G401.6 (cell line): ENCODE measurements around the gene GALR1.
"Not testable (repeated sequence)": the region's sequence is repeated elsewhere in the genome, so short reads cannot be mapped to it uniquely, and the experiment has no call there.

ENCODE experiments used
- FAIRE-seq: peaks from 2 replicates; lab custom pipeline; 2012; peaks lifted over from hg19 to GRCh38; lab: Jason Lieb, UNC

The GALR1 gene

DNA sequence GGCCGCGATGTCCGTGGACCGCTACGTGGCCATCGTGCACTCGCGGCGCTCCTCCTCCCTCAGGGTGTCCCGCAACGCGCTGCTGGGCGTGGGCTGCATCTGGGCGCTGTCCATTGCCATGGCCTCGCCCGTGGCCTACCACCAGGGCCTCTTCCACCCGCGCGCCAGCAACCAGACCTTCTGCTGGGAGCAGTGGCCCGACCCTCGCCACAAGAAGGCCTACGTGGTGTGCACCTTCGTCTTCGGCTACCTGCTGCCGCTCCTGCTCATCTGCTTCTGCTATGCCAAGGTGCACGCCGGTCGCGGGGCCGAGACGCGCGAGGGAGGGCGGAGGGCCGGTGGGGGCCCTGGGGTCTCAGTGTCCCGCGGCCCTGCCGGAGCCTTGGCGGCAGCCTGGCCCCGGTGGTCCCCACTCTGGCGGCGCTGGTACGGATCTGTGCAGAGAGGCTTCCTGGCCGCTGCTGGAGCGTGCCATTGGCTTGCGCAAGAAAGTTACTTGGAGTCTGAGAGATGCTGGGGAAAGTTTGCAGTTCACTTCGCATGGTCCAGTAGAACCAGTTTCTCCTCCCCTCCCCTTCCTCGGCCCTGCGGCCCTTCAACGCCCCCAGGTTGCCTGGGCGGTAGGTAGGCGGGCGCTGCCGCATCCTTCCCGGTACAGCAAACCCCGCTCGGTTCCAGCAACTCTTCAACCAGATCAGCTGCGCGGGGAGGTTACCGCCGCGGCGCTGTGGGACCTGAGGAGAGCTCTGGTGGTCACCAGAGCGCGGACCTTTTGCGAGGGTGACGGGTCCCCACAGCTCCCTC lies 1.5 kb downstream of the GALR1 start:
- FAIRE-seq = no peak

DNA sequence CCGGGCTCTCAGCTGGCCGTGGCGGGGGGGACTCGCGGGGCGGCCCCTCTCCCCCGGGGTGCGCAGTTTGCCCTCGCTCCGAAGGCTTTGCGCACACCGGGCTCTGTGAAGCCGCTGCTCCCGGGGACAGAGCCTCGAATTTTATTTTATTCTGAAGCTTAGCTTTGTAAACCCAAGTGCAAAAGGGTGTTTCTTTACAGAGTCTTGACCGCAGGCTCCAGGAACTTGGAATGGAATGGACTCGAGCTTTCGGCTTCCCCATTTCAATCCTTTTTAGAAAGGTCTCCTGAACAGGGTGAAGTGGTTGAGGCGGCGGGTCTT lies 2.0 kb downstream of the GALR1 start:
- no peak for FAIRE-seq

DNA sequence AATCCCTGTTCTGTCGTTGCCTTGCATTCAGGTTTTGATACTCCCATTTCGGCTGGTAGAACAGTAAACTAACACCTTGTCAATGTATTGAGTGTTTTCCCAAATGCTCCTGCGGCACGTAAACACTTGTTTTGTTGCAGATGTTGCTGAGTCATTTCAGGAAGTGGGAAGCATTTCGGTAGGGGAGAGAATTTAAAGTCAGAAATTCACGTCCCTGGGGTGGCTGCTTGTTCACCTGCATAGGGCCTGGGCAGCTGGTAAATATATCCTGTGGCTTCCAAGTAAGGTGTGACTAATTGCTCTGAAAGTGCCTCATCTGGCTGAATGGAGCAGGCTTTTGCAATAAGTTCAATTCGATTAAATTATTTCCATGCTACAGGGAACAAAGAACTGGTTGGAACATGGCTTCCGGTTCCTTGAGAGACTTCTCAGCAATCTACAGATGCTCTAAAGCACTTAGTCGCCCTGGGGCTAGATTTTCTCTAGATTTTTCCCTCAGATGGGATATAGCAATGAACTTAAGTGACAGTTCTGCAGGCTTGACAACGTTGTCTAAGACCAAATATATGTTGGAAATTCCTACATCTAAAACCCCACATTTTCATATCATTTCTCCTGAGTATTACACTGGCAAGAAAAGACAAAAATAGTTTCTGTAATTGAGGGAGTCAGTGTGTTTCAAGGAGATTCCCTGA lies 5.2 kb downstream of the GALR1 start:
- FAIRE-seq = no peak

DNA sequence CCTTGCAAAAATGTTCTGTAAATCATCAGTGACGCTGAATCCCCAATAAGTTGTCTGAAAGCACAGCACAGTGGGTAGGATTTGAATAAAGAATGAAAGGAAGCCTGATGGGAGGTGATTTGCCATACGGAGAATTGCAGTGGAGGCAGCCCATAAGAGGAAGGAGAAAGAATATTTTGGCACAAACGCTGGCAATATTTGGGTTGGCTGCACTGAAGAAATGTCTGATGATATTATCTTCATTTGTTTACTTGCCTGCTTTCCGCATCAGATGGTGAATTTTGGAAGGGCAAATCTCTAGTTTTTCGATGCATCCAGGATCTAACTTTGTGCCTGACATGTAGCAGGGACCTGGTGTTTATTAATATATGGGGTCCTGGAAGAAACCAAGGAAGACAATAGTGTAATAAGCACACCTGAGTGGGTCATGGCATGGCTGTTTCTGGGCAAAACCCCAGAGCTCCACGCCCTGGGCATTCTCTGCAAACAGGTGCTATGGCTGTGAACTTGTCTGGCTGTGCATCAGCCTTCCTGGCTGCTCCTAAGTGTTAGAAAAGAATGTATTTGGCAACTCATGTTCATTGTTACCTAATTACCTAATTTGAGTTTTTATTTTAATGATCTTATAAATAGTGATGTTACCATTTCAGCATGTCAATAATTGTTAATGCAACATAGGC lies 5.9 kb downstream of the GALR1 start:
- no peak for FAIRE-seq

DNA sequence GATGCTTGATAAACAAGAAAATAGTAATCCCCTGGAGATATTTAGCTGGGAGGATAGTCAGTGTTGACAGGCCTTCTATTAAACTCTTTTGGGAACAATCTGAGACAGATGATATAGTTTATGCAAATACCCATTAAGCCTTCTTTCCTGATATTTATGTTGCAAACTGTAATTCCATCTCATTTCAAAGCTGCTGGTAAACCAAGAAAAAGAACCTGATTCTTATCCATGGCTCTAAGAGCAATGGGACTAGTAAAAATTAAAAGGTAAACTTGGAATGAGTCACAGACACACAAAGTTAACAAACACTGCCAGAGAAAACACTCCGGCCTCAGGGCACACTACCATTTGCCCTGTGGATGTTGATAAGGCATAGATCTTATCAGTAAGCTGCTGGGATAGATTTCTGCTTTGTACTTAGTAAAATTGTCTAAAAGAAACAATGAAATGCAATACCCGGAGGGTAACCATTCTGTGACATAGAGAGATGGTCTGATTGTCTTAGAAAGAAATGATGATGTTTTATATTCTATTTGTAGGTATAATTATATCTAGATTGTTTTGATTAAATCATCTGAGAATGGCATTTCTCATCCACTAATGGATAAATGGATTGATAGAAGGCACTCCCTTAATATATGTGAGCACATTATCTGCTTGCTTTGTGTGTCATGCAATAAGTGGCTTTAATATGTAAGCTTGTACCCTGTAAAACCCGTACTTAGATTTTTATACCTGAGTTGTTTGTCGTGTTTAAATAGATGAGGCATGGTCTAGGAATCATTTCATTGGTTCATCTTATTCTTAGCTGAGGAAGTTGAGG lies 13.2 kb downstream of the GALR1 start:
- FAIRE-seq = no peak

DNA sequence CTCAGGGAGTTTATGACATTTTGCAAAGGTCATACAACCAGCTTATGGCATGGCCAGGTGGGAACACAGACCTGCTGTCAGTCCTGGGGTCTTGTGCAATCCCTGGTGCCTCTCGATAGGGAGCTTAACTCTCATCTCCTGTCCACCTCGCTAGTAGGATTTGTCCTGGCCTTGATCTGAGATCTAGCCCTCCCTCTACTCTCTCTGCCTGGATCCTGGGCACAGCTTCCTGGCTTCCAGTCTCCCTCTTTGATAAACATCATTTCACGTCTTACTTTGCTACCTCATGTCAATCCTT lies 13.8 kb downstream of the GALR1 start:
- no peak for FAIRE-seq

DNA sequence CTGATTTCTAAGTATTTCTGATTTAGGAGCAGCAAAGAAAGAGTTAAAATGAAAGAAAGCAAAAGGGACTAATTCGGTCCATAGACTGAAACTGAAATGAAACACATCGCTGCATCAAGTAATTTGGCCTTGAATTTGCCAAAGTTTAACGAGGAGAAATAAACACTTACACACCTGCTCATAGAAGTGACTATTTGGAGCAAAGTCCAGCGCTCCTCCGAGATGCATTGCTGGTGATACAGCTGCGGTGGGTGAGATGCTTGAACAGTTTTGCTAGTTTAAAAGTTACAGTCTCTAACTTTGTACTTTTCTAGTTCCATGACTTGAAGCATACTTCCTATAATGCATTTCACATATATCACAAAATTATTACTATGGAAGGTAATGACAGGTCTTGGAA lies 18.3 kb downstream of the GALR1 start:
- no peak for FAIRE-seq

DNA sequence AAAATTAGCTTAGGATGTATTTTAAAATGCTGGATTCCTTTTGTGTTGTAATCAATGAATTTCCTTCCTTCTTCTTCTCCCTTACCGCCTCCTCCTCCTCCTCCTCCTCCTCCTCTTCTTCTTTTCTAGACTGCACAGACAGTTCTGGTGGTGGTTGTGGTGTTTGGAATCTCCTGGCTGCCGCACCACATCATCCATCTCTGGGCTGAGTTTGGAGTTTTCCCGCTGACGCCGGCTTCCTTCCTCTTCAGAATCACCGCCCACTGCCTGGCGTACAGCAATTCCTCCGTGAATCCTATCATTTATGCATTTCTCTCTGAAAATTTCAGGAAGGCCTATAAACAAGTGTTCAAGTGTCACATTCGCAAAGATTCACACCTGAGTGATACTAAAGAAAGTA lies 18.8 kb downstream of the GALR1 start:
- no peak for FAIRE-seq

DNA sequence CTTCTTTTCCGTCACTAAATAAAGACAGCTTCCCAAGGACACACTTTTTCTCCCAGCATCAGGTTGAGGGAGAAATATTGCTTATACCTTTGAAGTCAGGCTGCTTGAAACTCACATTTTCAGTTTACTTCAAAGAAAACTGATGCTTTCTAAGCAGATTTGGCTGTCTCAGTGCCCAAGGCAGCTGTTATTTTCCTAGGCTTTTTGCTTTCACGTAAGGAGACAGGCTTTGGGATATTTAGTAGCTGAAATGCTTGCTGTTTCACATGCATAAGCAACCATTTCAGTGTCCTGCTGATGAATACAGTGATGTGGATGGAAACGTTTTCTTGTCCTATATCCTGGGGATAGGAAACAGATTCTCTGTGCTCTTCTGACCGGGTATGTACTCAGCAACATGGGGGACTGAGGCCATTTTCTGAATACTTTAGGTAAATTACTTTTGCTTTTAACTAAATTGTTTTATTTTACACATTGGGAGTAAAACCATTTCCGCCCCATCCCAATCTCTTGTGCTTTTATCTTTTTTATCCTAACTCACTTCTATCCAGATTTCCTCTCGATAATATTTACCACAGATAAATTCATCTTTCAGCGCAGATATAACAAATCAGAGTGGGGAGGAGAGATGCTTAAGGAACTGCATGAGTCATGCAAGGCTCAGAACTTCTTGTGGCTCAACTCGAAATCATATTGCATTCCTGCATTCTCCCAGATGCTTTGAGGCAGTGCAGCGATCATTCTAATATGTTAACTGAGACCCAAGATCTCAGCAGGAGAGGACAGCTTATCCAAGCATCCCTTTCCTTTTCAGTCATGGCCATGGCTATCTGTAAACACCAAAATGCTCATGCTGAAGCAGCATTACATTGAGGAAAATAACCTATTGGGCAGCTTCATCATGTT lies 22.2 kb downstream of the GALR1 start:
- FAIRE-seq = no peak

DNA sequence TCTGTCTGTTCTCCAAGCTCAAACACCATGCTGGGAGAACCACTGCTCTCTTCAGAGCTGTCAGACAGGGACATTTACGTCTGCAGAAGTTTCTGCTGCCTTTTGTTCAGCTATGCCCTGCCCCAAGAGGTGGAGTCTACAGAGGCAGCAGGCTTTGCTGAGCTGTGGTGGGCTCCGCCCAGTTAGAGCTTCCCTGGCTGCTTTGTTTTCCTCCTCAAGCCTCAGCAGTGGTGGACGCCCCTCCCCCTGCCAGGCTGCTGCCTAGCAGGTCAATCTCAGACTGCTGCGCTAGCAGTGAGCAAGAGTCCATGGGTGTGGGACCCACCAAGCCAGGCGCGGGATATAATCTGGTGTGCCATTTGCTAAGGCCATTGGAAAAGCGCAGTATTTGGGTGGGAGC lies 41.2 kb downstream of the GALR1 start:
- FAIRE-seq = not testable (repeated sequence)

DNA sequence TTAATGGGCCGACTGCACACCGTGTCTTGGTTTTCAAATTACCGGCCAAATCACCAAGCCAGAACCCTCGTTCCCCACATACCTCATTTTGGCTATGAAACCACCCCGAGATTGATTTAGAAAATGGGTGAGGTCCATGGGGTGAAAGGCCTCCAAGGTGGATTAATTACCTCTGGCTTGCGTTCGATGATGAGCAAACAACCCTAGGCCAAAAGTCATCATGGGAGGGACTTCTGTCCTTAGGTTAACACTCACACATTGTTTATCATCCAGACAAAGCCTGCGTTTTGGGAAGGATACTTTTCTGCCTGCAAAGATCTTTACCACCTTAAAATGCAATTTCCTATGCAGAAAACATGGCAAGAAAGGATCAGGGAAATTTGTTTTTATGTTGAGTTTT lies 48.5 kb downstream of the GALR1 start:
- no peak for FAIRE-seq

DNA sequence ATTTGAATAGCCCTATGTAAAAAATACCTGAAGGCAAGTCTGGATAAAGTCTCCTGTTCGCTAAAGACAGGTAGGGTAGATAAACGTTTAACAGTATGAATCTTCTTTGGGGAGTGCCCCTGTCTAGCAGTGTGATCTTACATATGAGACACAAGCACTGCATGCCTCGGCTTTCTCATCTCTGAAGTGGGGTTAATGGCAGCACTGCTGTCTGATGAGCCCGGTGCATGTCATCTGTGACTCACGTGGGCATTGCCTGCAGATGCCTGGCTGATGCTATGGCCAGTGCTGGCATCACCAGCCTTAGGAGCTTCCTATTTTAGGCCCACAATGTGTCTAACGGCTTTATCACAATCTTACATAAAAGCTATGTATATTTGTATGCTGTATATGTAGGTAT lies 50.1 kb downstream of the GALR1 start:
- no peak for FAIRE-seq

DNA sequence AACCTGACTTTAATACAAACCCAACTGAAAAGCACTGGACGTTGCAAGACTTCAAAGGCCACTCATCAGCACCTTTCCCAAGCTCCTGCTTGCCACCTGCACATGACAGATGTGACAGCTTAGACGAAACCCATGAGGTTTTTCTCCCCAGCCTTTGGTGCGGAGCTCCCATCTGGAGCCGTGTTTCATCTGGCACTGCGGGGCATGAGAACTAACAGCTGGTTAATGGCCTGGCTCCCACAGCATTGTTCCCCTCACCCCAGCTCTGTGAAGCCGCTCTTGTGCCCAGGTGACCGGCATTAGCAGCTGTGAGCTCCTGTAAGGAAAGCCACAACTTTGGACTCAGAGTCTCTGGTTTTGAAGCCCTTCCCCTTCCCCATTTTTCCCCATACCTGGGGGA lies 50.9 kb downstream of the GALR1 start:
- FAIRE-seq = no peak

DNA sequence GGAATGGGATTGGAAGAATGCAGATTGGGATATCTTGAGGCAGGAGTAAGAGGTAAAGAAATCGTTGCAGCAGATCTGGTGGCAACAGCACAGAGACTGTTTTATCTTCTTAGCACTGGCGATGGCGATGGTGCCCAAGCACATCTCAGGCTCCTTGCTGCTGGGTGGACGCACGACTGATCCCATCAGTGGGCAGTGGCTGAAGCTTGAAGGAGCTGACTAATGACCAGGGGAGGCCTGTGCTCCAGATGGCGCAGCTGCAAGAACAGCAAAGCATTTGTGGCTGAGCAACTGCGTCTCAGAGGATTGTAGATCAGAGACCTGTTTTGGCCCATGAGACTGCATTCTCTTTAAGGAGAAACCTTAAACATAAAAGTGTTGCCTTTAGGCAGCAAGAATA lies 54.6 kb downstream of the GALR1 start:
- FAIRE-seq = no peak

DNA sequence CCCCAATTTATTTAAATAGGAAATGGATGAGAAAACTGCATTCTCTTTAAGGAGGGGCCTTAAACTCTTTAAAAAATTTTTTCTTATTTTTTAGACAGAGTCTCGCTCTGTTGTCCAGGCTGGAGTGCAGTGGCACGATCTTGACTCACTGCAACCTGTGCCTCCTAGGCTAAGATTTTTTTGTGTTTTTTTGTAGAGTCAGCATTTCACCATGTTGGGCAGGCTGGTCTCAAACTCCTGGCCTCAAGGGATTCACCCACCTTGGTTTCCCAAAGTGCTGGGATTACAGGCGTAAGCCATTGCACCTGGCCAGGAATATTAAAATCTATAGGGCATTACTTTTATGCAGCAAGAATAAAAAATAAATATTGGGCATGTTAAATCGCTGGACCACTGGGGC lies 56.0 kb downstream of the GALR1 start:
- FAIRE-seq = no peak

DNA sequence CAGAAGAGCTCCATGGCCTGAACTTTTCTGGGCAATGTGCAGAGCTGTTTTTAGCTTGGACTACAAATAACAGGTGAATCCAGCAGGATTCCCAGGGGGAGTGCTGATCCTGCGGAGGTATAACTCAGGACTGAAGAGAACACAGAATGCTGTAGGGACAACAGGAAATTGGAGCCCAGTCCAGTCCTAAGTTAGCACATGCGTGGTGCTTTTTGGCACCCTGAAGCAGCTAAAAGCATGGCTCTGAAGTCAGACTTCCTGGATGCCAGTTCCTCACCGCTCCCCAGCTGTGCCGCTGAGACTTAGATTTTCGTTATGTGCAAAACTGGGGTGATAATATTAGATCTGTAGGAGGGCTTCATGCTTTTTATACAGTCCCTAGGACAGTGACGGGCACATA lies 58.6 kb downstream of the GALR1 start:
- FAIRE-seq = no peak

DNA sequence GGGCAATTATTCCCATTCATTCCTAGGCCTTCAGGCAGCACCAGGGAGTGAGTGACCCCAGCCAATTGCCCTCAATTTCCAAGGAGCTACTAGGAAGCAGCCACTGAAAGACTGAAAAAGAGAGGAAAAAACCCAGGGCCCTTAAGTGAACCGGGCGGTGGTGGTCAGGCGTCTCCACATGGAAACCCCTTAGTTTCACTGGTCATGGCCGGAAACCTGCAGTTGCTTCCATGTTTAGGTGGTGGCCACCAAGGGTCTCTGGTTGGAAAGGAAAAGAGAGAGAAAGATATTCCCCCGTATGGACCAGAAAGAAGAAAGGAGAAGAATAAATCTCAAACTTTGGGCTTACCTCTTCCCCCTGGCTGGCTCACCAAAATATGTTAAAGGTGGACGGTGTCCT lies 64.9 kb downstream of the GALR1 start:
- no peak for FAIRE-seq

DNA sequence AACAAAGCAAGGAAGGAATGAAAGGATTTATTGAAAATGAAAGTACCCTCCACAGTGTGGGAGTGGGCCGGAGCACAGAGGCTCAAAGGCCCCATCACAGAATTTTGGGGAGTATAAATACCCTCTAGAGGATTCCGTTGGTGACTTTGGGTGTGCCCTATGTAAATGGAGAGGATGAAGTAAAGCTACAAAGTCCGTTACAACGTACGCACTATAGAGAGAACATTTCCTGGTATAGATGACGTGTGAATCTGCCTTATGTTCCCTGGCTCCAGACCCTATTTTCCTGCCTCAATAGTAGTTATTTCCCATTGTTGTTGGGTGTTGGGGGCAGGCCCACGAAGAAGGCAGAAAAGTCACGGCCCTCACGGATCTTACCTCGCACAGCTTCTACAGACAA lies 65.3 kb downstream of the GALR1 start:
- no peak for FAIRE-seq

DNA sequence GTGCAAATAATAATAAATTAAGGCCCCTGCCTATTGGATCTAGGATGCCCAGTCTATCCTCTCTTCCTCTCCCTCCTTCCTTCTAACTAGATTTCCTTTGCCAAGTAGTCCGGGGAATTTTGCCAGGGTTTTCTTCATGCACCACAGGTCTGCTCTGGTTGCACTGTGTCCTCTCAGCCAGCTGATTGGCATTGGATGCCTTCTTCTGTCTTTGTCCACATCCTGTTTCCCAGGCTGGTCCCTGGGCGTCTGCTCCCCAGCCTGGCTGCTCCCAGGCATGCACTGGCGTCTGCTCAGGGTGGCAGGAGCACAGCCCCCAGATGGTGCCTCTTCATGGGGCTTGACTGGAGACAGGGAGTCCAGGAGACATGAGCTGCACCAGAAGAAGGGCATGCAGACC lies 66.4 kb downstream of the GALR1 start:
- FAIRE-seq = no peak

DNA sequence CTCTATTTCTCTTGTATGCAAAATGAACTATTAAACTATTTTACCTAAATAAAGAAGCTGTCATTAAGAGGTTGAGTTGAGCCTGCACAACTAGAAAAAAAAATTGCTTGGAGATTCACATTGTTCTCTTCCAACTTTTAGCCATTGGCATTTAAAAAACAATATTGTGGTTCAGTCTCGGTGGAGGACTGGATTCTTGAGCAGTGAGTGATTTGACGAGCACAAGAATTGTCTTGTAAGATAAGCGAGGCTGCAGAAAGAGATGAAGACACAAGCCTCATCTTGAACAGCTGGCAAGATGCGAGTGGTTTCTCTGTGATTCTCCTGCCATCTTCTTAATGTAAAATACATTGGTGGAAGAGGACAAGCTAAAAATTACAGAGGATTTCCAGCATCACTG lies 67.0 kb downstream of the GALR1 start:
- FAIRE-seq = no peak

DNA sequence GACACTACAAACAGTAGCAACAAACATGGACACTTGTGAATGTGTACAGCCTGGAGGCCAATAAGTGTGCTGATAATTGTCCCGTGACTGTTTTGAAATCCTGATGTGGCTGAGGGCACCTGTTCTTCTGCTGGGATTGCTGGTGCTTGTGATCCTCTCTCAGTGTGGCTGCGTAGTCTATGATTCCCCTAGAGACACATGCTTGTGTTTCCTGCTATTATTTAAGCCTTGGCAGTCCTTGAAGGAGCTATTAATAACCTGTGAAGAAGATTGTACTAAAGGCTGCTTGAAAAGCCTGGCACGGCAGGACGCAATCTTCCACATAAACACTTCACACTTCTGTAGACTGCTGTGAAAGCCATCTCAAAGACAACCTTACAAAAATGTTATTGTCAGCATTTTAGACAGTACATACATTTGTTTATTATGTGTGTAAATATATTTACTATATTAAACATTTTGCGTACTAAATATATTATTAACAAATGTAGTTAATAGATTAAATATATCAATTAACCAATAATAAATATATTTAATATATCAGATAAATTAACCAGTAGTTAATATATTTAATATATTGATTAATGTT lies 71.4 kb downstream of the GALR1 start:
- FAIRE-seq = no peak
